MCF 10A (cell line): ENCODE measurements around the gene RPN1. TPM values are rescaled to one million over a fixed set of nuclear protein-coding genes. Genes with fewer than 3 reads are reported as not detected.

Experiments
- BruUV-seq: library from RNA; stranded (reverse); fragments of 400-500 nt; replicated peaks from 2 replicates; lab custom pipeline; 2021; lab: Mats Ljungman, UMichigan
- CTCF ChIA-PET: fragments of 300-600 bp; sonication (Branson Sonifier 250); formaldehyde crosslinking; extraction: SDS; loops from one replicate; lab custom pipeline; 2021; ENCODE audit warnings: antibody characterized with exemption, inconsistent platforms; lab: Yijun Ruan, JAX
- POLR2A ChIA-PET: fragments of 300-600, 350-650 bp; sonication (Branson Sonifier 250); formaldehyde crosslinking; extraction: SDS; loops from one replicate; lab custom pipeline; 2020; ENCODE audit warnings: antibody characterized with exemption, inconsistent platforms; lab: Yijun Ruan, JAX
- DNase-seq: peaks from one replicate; pipeline ENCODE4 v3.0.0-alpha.2; 2018; ENCODE audit not compliant: unreplicated experiment
- H3K27ac Mint-ChIP-seq: one replicate; pipeline ENCODE4 v1.8.0; 2022; ENCODE audit warnings: mild to moderate bottlenecking, low read depth, mixed read lengths; ENCODE audit not compliant: unreplicated experiment
- H3K27me3 Mint-ChIP-seq: one replicate; pipeline ENCODE4 v1.8.0; 2022; ENCODE audit warnings: mixed read lengths; ENCODE audit not compliant: insufficient read depth, unreplicated experiment
- H3K36me3 Mint-ChIP-seq: one replicate; pipeline ENCODE4 v1.8.0; 2022; ENCODE audit warnings: mild to moderate bottlenecking, moderate library complexity, mixed read lengths; ENCODE audit not compliant: insufficient read depth, unreplicated experiment
- H3K4me1 Mint-ChIP-seq: one replicate; pipeline ENCODE4 v1.8.0; 2022; ENCODE audit warnings: mixed read lengths; ENCODE audit not compliant: insufficient read depth, unreplicated experiment
- H3K4me3 Mint-ChIP-seq: one replicate; pipeline ENCODE4 v1.8.0; 2022; ENCODE audit warnings: mild to moderate bottlenecking, moderate library complexity, mixed read lengths; ENCODE audit not compliant: unreplicated experiment
- H3K9me3 Mint-ChIP-seq: one replicate; pipeline ENCODE4 v1.8.0; 2022; ENCODE audit warnings: mixed read lengths; ENCODE audit not compliant: unreplicated experiment
- CTCF ChIP-seq: fragments of 200-600 bp; IDR thresholded peaks from one replicate; pipeline ENCODE4 v1.8.0; 2022; ENCODE audit warnings: antibody characterized with exemption, mild to moderate bottlenecking; ENCODE audit not compliant: unreplicated experiment
- intact Hi-C: fragments of 100-400 bp; cut with micrococcal nuclease; formaldehyde crosslinking; loops from 2 replicates; pipeline ENCODE4 v1.14.1; 2022
- total RNA-seq: library from RNA; stranded (reverse); gene quantifications from 2 replicates; pipeline ENCODE4 v1.2.3, GENCODE V29; 2022

The RPN1 gene
- total RNA-seq, 1 experiment from 2014 or later: 240 TPM

GRCh38 chr3:128618398-128618726 is 32.3 kb downstream of the RPN1 start:
- TF ChIP-seq CTCF: no peak
- Mint-ChIP-seq H3K27me3 (no peaks in the 10 kb centered on the region), H3K4me1 (peaks cover 18% of the 10 kb centered on the region), H3K4me3 (peak overlapping the region; percentile 90), H3K36me3 (peaks cover 55% of the 10 kb centered on the region), H3K9me3 (no peaks in the 10 kb centered on the region), H3K27ac (peak overlapping the region; percentile 96)
- no TSS peak for BruUV-seq
- no peak for DNase-seq
- CTCF ChIA-PET: interaction anchor here (0.5 to 3.2 kb wide), 24 partner anchors 8 to 1022 kb away, joined by 3 to 34 read pairs (median 5); no protein-coding TSS in a partner anchor
- intact Hi-C loops: loop anchor here (10.0 kb wide), 1 partner anchor 256 kb away; the partner anchor contains the start of gene ACAD9
- POLR2A ChIA-PET: interaction anchor here (0.5 to 1.4 kb wide), 9 partner anchors 10 to 1027 kb away, joined by 3 to 7 read pairs (median 3); partner anchors contain the start of genes RAB7A, RPN1 and TPRA1

DNA sequence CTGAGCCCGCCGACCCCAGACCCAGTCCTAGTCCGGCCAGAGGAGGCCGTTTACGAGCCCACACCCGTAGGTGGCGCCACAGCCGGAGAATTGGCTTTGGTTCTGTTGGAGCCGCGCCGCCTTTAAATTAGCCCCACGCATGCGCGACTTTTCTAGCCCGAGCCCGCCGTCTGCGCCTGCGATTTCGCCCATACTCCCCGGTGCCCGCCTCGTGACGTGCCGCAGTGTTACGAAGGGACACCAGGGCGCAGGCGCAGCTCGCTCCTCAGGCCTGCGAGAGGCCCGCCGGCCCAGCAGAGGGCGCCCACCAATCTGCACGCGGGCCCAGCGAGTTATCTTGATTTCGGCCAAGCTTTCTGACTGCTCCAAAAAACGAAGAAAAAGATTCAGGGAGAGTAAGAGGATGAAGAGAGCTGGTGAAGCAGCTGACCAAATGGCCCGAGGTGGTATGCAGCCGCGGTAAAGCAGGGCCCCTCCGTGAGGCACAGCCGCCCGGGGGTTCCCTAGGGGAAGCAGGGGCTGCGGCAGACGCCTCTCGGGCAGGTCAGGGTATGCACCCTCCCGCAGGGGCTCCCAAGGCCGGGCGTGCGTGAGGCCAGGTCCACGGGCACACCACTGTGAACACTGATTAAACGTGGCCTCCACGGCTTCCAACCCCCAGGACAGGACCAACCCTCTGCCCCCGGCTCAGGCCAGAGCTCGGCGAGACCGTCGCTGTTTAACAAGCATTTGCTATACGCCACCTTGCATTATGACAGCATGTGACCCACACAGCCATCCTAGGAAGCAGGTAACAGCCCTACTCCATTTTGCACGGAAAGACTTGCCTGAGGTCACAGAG is 32.8 kb downstream of the RPN1 start:
- intact Hi-C loops: loop anchor here (2.0 to 10.0 kb wide), 2 partner anchors 63 to 257 kb away; partner anchors contain the start of gene ACAD9
- TF ChIP-seq CTCF: peak; percentile 64
- Mint-ChIP-seq H3K27me3 (no peaks in the 10 kb centered on the region), H3K27ac (peak overlapping the region; percentile 96), H3K4me1 (peaks cover 18% of the 10 kb centered on the region), H3K9me3 (no peaks in the 10 kb centered on the region), H3K4me3 (peak overlapping the region; percentile 90), H3K36me3 (peaks cover 52% of the 10 kb centered on the region)
- TSS peak; percentile 42 for BruUV-seq
- ChIA-PET POLR2A (interaction anchor here (0.5 to 1.4 kb wide), 14 partner anchors 9 to 1027 kb away, joined by 3 to 14 read pairs (median 3); partner anchors contain the start of genes ACAD9, EEFSEC, RAB7A and RPN1), CTCF (interaction anchor here (0.5 to 3.2 kb wide), 30 partner anchors 8 to 1021 kb away, joined by 3 to 34 read pairs (median 4); no protein-coding TSS in a partner anchor)
- DNase-seq: peak; percentile 81

- H3K4me1 Mint-ChIP-seq: peaks cover 18% of the 10 kb centered on the region
- DNase-seq: no peak
- no peaks in the 10 kb centered on the region for H3K27me3 Mint-ChIP-seq
- no TSS peak for BruUV-seq
- H3K9me3 Mint-ChIP-seq: no peaks in the 10 kb centered on the region
- H3K4me3 Mint-ChIP-seq: peak overlapping the region; percentile 90
- H3K27ac Mint-ChIP-seq: peak overlapping the region; percentile 96
- TF ChIP-seq CTCF: no peak
- intact Hi-C loops: loop anchor here (2.0 to 10.0 kb wide), 2 partner anchors 64 to 258 kb away; partner anchors contain the start of gene ACAD9
- CTCF ChIA-PET: interaction anchor here (0.5 to 3.2 kb wide), 23 partner anchors 9 to 543 kb away, joined by 3 to 34 read pairs (median 5); no protein-coding TSS in a partner anchor
- POLR2A ChIA-PET: interaction anchor here (0.7 to 1.4 kb wide), 11 partner anchors 9 to 1026 kb away, joined by 3 to 14 read pairs (median 3); partner anchors contain the start of genes ACAD9, EEFSEC, RAB7A and TPRA1
- H3K36me3 Mint-ChIP-seq: peaks cover 52% of the 10 kb centered on the region
Observed at GRCh38 chr3:128617270-128617556, 33.4 kb downstream of the RPN1 start.
